ENCODE results near the gene AQP1. TPM values are rescaled to one million over a fixed set of nuclear protein-coding genes. Genes with fewer than 3 reads are reported as not detected.

The AQP1 gene
- total RNA-seq, 1 donor from 2014 or later, result 243 TPM

DNA sequence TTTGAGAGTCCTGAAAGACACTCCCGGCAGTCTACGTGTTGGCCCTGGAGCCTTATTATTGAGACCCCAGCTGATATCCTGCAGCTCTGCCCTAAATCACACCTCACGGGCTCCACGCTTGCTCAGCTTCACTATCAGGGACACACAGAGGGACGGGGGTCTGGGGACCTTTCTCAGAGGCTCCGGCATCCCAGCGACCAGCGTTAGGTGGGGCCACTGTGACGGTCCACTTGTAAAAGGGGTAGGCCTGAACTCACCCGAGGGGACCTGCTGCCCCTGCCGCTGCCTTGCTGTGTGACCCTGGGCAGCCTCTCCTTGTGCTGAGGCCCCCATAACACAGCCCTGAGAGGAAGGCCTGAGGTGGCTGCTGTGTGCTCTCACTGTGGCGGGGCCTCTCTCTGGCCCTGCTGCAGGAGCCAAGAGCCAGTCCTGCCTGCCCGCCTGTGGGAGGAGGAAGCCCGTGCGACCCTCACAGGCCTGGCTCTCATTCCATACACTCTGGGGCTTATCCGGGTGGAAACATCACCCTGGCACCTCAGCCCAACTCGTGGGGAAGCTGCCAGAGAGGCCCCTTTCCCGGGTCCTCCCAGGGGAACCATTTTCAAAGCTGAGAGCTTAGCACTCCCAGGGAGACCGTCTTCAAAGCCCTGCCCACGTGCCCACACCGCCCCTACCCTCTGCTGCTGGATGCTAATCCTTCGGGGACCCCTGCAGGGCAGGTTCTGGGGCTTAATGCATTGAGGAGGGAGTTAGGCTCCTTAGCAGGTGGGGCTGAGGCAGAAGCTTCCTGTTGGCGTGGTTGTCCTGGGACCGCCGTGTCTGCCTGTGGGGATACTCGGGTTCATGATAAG lies 21.7 kb downstream of the AQP1 start:
- no peak for TF ChIP-seq POLR2AphosphoS5 (IDR thresholded peaks at IDR 0.05; ENCODE audit: insufficient read depth in 1 of 2, low read depth in 1 of 2)
- TF ChIP-seq, protein P1, sequence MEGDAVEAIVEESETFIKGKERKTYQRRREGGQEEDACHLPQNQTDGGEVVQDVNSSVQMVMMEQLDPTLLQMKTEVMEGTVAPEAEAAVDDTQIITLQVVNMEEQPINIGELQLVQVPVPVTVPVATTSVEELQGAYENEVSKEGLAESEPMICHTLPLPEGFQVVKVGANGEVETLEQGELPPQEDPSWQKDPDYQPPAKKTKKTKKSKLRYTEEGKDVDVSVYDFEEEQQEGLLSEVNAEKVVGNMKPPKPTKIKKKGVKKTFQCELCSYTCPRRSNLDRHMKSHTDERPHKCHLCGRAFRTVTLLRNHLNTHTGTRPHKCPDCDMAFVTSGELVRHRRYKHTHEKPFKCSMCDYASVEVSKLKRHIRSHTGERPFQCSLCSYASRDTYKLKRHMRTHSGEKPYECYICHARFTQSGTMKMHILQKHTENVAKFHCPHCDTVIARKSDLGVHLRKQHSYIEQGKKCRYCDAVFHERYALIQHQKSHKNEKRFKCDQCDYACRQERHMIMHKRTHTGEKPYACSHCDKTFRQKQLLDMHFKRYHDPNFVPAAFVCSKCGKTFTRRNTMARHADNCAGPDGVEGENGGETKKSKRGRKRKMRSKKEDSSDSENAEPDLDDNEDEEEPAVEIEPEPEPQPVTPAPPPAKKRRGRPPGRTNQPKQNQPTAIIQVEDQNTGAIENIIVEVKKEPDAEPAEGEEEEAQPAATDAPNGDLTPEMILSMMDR (IDR thresholded peaks at IDR 0.05), result no peak
- no peak for TF ChIP-seq POLR2A (IDR thresholded peaks at IDR 0.05)
- H3K4me1 ChIP-seq, result no peaks in the 10 kb centered on the region
- H3K36me3 ChIP-seq, result no peaks in the 10 kb centered on the region
- H3K4me3 ChIP-seq, result no peak overlapping the region
- intact Hi-C loops (cut with DNase I), result no loop called here
- no peaks in the 10 kb centered on the region for H3K27me3 ChIP-seq
- H3K9me3 ChIP-seq, result no peaks in the 10 kb centered on the region
- H3K27ac ChIP-seq, result no peak overlapping the region
- no peak for DNase-seq (ENCODE audit: extremely low spot score in 2 of 2)

- Histone ChIP-seq H3K27ac (no peak overlapping the region), H3K4me1 (no peaks in the 10 kb centered on the region), H3K4me3 (no peak overlapping the region), H3K36me3 (no peaks in the 10 kb centered on the region), H3K27me3 (no peaks in the 10 kb centered on the region), H3K9me3 (no peaks in the 10 kb centered on the region)
- intact Hi-C loops (cut with DNase I), result no loop called here
- TF ChIP-seq, protein P1 (IDR thresholded peaks at IDR 0.05), result no peak
- TF ChIP-seq POLR2AphosphoS5 (IDR thresholded peaks at IDR 0.05; ENCODE audit: insufficient read depth in 1 of 2, low read depth in 1 of 2) (no peak), POLR2A (IDR thresholded peaks at IDR 0.05) (no peak)
- DNase-seq (ENCODE audit: extremely low spot score in 2 of 2), result peak in 1 of 2 donors; percentile 83
These were observed 22.6 kb downstream of the AQP1 start for GRCh38 chr7:30934225-30934624.

- no peak for DNase-seq (ENCODE audit: extremely low spot score in 2 of 2)
These were observed 23.3 kb downstream of the AQP1 start for GRCh38 chr7:30934732-30935568.

GRCh38 chr7:30935569-30935877 lies 23.9 kb downstream of the AQP1 start:
- no peak overlapping the region for H3K4me3 ChIP-seq
- no peaks in the 10 kb centered on the region for H3K4me1 ChIP-seq
- no peaks in the 10 kb centered on the region for H3K36me3 ChIP-seq
- no peaks in the 10 kb centered on the region for H3K27me3 ChIP-seq
- intact Hi-C loops (cut with DNase I), result no loop called here
- no peaks in the 10 kb centered on the region for H3K9me3 ChIP-seq
- TF ChIP-seq POLR2AphosphoS5 (IDR thresholded peaks at IDR 0.05; ENCODE audit: insufficient read depth in 1 of 2, low read depth in 1 of 2), result no peak
- no peak for TF ChIP-seq POLR2A (IDR thresholded peaks at IDR 0.05)
- TF ChIP-seq, protein P1 (IDR thresholded peaks at IDR 0.05), result no peak
- no peak overlapping the region for H3K27ac ChIP-seq
- DNase-seq (ENCODE audit: extremely low spot score in 2 of 2), result no peak

More at GRCh38 chr7:30934732-30935568, 23.3 kb downstream of the AQP1 start:
- no peaks in the 10 kb centered on the region for H3K36me3 ChIP-seq
- intact Hi-C loops (cut with DNase I), result no loop called here
- H3K9me3 ChIP-seq, result no peaks in the 10 kb centered on the region
- H3K4me3 ChIP-seq, result no peak overlapping the region
- H3K27me3 ChIP-seq, result no peaks in the 10 kb centered on the region
- no peak overlapping the region for H3K27ac ChIP-seq
- H3K4me1 ChIP-seq, result no peaks in the 10 kb centered on the region
- TF ChIP-seq, protein P1 (IDR thresholded peaks at IDR 0.05), result no peak
- no peak for TF ChIP-seq POLR2AphosphoS5 (IDR thresholded peaks at IDR 0.05; ENCODE audit: insufficient read depth in 1 of 2, low read depth in 1 of 2)
- TF ChIP-seq POLR2A (IDR thresholded peaks at IDR 0.05), result no peak
